GM12891 (cell line): Measurements from ENCODE around the gene SYNE2.

Experiments used
- DNase-seq: peaks from one replicate; pipeline ENCODE4 v3.0.0; 2011; ENCODE audit warnings: low spot score; ENCODE audit not compliant: insufficient read length
- FAIRE-seq: peaks from 2 replicates; lab custom pipeline; 2011; peaks lifted over from hg19 to GRCh38; lab: Jason Lieb, UNC
- PAX5 ChIP-seq: IDR thresholded peaks from 2 replicates; pipeline ENCODE4 v1.6.1; 2011; ENCODE audit warnings: low read length, moderate library complexity, mild to moderate bottlenecking; ENCODE audit not compliant: insufficient read depth, severe bottlenecking
- POLR2A ChIP-seq: IDR thresholded peaks from 2 replicates; pipeline ENCODE4 v1.6.1; 2011; ENCODE audit warnings: low read depth, low read length, control low read depth
- POLR2AphosphoS5 ChIP-seq: IDR thresholded peaks from 2 replicates; pipeline ENCODE4 v1.6.1; 2011; ENCODE audit warnings: low read depth, low read length, control low read depth
- POU2F2 ChIP-seq: IDR thresholded peaks from 2 replicates; pipeline ENCODE4 v1.6.1; 2011; ENCODE audit warnings: low read depth, mild to moderate bottlenecking, control low read depth, low read length, moderate library complexity
- SPI1 ChIP-seq: IDR thresholded peaks from 2 replicates; pipeline ENCODE4 v1.6.1; 2011; ENCODE audit warnings: low read depth, low read length, control low read depth
- TAF1 ChIP-seq: IDR thresholded peaks from 2 replicates; pipeline ENCODE4 v1.6.1; 2011; ENCODE audit warnings: low read depth, low read length, control low read depth

Gene SYNE2

GRCh38 chr14:63933711-63934110, 80.9 kb downstream of the SYNE2 start:
- TF ChIP-seq SPI1: no peak
- no peak for TF ChIP-seq POLR2A
- no peak for TF ChIP-seq PAX5
- TF ChIP-seq POU2F2: no peak
- no peak for TF ChIP-seq TAF1
- TF ChIP-seq POLR2AphosphoS5: no peak
- DNase-seq: no peak
- FAIRE-seq: no peak

DNA sequence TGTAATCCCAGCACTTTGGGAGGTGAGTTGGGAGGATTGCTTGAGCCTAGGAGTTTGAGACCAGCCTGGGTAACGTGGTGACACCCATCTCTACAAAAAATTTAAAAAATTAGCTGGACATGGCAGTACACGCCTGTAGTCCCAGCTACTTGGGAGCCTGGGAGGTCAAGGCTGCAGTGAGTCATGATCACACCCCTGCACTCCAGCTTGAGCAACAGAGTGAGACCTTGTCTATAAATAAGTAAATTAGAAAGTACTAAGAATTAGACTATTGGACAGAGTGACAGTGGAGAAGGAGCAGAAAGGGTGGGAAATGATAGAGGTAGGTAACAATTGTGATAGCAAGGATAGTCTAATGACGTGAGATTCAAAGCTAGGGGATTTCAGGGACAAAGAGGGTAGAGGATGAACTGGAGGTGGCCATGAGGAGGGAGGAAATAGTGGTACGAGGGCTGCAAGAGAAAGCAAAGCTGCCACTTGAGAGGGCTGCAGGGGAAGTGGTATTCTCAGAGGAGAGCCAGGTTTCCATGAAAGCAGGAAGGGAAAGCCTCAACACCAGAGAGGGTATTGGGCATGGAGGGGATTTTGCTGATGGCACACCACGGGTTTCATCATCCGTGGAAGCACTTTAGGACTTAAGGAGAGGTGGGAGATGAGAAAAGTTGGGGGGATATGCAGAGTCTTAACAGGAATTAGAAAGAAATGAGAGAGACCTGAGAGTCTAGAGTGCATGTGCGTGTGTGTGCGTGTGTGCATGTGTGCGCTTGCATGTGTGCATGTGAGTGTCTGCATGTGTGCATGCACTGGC, 85.6 kb downstream of the SYNE2 start:
- DNase-seq: no peak
- peak; percentile 77 for TF ChIP-seq SPI1
- TF ChIP-seq POU2F2: no peak
- TF ChIP-seq POLR2AphosphoS5: no peak
- no peak for FAIRE-seq

DNA sequence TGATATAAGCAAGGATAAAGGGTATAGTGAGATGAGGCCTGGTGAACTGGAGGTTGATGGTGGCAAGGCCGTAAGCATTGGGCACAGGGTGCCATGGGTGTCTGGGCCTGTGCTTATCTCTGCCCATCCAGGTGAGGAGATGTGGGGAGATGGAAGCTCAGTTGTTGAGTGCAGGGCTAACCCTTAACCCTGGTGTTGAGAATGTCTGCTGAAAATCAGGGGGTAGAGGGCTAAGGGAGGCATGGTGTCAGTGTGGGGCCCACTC, 86.1 kb downstream of the SYNE2 start:
- no peak for DNase-seq
- FAIRE-seq: peak; percentile 89
- TF ChIP-seq TAF1 (no peak), POLR2A (no peak), PAX5 (no peak), POLR2AphosphoS5 (no peak), POU2F2 (no peak), SPI1 (no peak)

GRCh38 chr14:63940387-63940786, 87.6 kb downstream of the SYNE2 start:
- DNase-seq (no peak), FAIRE-seq (no peak)
- TF ChIP-seq PAX5: no peak
- no peak for TF ChIP-seq POLR2AphosphoS5
- no peak for TF ChIP-seq POU2F2
- no peak for TF ChIP-seq POLR2A
- no peak for TF ChIP-seq TAF1
- TF ChIP-seq SPI1: no peak

DNA sequence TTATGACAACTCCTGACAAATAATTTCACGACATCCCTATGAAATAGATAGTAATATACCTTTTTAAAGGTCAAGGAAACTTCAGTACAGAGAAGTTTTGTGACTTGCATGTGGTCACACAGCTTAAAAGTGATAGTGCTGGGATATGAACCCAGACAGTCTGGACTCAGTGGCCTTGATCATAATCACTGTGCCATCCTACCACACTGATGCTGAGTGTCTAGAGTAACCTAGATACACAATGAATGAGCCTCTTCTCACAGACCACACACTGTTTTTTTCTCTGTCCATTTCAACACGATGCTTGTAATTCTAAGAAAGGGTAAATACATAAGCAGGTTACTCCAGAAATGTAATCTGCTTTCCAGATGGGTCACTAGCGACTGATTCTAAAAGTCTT, 88.2 kb downstream of the SYNE2 start:
- FAIRE-seq: no peak
- TF ChIP-seq PAX5 (no peak), POLR2A (no peak), POLR2AphosphoS5 (no peak), SPI1 (no peak), TAF1 (no peak), POU2F2 (no peak)

DNA sequence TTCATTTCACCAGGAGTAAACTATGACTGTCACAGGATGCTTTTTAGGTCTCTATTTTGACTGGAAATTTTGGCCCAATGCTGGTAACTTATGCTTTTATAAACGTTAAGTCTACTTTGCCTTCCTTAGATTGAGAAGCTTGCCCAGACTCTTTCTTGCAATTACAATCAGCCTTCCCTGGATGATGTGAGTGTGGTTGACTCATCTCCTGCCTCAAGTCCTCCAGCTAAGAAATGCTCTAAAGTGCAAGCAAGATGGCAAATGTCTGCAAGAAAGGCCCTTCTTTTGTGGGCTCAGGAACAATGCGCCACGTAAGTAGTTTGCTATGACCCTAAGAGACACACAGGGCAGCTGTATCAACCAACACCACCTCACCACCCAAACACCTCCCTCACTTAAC, 96.9 kb downstream of the SYNE2 start:
- no peak for TF ChIP-seq SPI1
- no peak for TF ChIP-seq PAX5
- TF ChIP-seq TAF1: no peak
- no peak for TF ChIP-seq POU2F2
- TF ChIP-seq POLR2AphosphoS5: no peak
- TF ChIP-seq POLR2A: no peak
- DNase-seq (no peak), FAIRE-seq (no peak)

More for the DNA sequence above, 88.2 kb downstream of the SYNE2 start:
- DNase-seq: no peak

DNA sequence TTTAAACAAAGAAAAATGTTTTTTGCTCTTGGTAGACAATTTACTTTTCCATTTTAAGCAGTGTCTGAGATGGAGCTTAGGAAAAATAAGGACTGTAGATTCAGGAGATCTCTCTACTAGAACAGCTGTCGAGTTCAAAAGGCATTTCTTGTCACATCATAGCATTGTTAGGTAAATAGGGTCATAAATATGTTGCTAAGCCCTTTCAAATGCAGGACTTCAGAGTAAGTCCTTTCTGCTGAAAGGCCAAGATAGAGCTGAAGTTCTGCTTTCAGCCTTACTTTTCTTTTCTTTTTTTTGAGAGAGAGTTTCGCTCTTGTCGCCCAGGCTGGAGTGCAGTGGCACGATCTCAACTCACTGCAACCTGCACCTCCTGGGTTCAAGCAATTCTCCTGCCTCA, 98.2 kb downstream of the SYNE2 start:
- FAIRE-seq (no peak), DNase-seq (no peak)
- no peak for TF ChIP-seq POLR2AphosphoS5
- TF ChIP-seq POU2F2: no peak
- no peak for TF ChIP-seq POLR2A
- no peak for TF ChIP-seq SPI1
- no peak for TF ChIP-seq PAX5
- TF ChIP-seq TAF1: no peak

DNA sequence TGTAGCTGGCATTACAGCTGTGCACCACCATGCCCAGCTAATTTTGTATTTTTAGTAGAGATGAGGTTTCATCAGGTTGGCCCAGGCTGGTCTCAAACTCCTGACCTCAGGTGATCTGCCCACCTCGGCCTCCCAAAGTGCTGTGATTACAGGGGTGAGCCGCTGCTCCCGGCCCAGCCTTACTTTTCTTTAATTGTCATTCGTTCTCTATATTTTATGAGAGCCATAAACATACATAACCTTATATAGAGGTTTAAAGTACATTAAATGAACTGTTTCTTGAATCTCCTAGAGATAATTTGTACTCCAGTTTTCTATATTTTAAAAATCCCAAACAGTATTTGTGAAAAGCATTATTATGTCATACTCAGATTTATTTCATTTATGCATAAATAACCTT, 98.6 kb downstream of the SYNE2 start:
- TF ChIP-seq PAX5 (no peak), TAF1 (no peak), POLR2AphosphoS5 (no peak), SPI1 (no peak)
- no peak for FAIRE-seq
- no peak for DNase-seq

GRCh38 chr14:63952053-63952932, 99.5 kb downstream of the SYNE2 start:
- FAIRE-seq (no peak), DNase-seq (no peak)
- TF ChIP-seq POLR2AphosphoS5: no peak
- TF ChIP-seq TAF1: no peak
- TF ChIP-seq POLR2A: no peak
- no peak for TF ChIP-seq PAX5
- TF ChIP-seq SPI1: no peak
- TF ChIP-seq POU2F2: no peak
